ENCODE measurements around the gene TNRC6C. TPM values are rescaled to one million over a fixed set of nuclear protein-coding genes. Genes with fewer than 3 reads are reported as not detected.

The TNRC6C gene
- total and polyA plus RNA-seq, 2 experiments from 2014 or later: 10.1 to 16.6 TPM

- H3K9me3 Mint-ChIP-seq: no peaks in the 10 kb centered on the region
- H3K4me1 Mint-ChIP-seq: peaks cover 11% of the 10 kb centered on the region
- peak; percentile 57 for DNase-seq (ENCODE audit: low spot score)
- H3K27me3 Mint-ChIP-seq (ENCODE audit: insufficient read depth, low read depth, poor library complexity): peaks cover 20% of the 10 kb centered on the region
- no peaks in the 10 kb centered on the region for H3K36me3 Mint-ChIP-seq (ENCODE audit: low read depth)
- H3K36me3 ChIP-seq (ENCODE audit: insufficient read depth): no peaks in the 10 kb centered on the region
- no peaks in the 10 kb centered on the region for H3K79me2 ChIP-seq (replicated peaks; ENCODE audit: insufficient read depth)
- H3K27ac ChIP-seq (ENCODE audit: low read depth): no peak overlapping the region
- H3K4me3 Mint-ChIP-seq: no peak overlapping the region
- H3K27ac Mint-ChIP-seq: no peak overlapping the region
- no peak overlapping the region for H3K4me2 ChIP-seq
- no peak for TF ChIP-seq ZNF114 (CRISPR knock-in tag; IDR thresholded peaks at IDR 0.05)
- TF ChIP-seq, protein P1, sequence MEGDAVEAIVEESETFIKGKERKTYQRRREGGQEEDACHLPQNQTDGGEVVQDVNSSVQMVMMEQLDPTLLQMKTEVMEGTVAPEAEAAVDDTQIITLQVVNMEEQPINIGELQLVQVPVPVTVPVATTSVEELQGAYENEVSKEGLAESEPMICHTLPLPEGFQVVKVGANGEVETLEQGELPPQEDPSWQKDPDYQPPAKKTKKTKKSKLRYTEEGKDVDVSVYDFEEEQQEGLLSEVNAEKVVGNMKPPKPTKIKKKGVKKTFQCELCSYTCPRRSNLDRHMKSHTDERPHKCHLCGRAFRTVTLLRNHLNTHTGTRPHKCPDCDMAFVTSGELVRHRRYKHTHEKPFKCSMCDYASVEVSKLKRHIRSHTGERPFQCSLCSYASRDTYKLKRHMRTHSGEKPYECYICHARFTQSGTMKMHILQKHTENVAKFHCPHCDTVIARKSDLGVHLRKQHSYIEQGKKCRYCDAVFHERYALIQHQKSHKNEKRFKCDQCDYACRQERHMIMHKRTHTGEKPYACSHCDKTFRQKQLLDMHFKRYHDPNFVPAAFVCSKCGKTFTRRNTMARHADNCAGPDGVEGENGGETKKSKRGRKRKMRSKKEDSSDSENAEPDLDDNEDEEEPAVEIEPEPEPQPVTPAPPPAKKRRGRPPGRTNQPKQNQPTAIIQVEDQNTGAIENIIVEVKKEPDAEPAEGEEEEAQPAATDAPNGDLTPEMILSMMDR (conservative IDR thresholded peaks at IDR 0.05; ENCODE audit: low read depth in 2 of 2): peak; percentile 75 to 82
- no peak overlapping the region for H2AFZ ChIP-seq
- no peaks in the 10 kb centered on the region for H3K9me2 ChIP-seq (ENCODE audit: insufficient read depth)
- H3F3A ChIP-seq (replicated peaks; ENCODE audit: low read depth): peaks cover 11% of the 10 kb centered on the region; the same call in 1 of the 2 replicates
- no peak; the same call in 2 of the 3 replicates for ATAC-seq
- H3K4me3 ChIP-seq: no peak overlapping the region
- H3K27me3 ChIP-seq (ENCODE audit: insufficient read depth): peaks cover 13% of the 10 kb centered on the region; the same call in 1 of the 2 replicates
- no peaks in the 10 kb centered on the region for H4K20me1 ChIP-seq (replicated peaks; ENCODE audit: insufficient read depth)
- peaks cover 6% of the 10 kb centered on the region; the same call in 1 of the 2 replicates for H3K4me1 ChIP-seq (ENCODE audit: insufficient read depth)
Measured at GRCh38 chr17:78137392-78138203, 179.1 kb downstream of the TNRC6C start.

- Histone ChIP-seq H3K4me3 (no peak overlapping the region), H3K9me2 (ENCODE audit: insufficient read depth) (no peaks in the 10 kb centered on the region), H3K36me3 (ENCODE audit: insufficient read depth) (no peaks in the 10 kb centered on the region), H3K79me2 (replicated peaks; ENCODE audit: insufficient read depth) (no peaks in the 10 kb centered on the region), H4K20me1 (replicated peaks; ENCODE audit: insufficient read depth) (no peaks in the 10 kb centered on the region), H2AFZ (no peak overlapping the region), H3K27me3 (ENCODE audit: insufficient read depth) (0 out of 2 replicates have a peak, but pooled peaks cover 6% of the 10 kb centered on the region), H3K4me1 (ENCODE audit: insufficient read depth) (peaks cover 5% of the 10 kb centered on the region; the same call in 1 of the 2 replicates), H3K4me2 (no peak overlapping the region), H3K27ac (ENCODE audit: low read depth) (no peak overlapping the region), H3F3A (replicated peaks; ENCODE audit: low read depth) (0 out of 2 replicates have a peak, but pooled peaks cover 10% of the 10 kb centered on the region)
- no peak for TF ChIP-seq CREB1 (CRISPR knock-in tag; IDR thresholded peaks at IDR 0.05; ENCODE audit: low read depth)
- TF ChIP-seq ZNF331 (CRISPR knock-in tag; IDR thresholded peaks at IDR 0.05; ENCODE audit: low read depth): no peak
- TF ChIP-seq, protein P1 (conservative IDR thresholded peaks at IDR 0.05; ENCODE audit: low read depth in 2 of 2): no peak
- TF ChIP-seq NANOG (IDR thresholded peaks at IDR 0.05; ENCODE audit: borderline replicate concordance): no peak
- TF ChIP-seq POLR2AphosphoS5 (IDR thresholded peaks at IDR 0.05; ENCODE audit: low read depth): no peak
- TF ChIP-seq, protein P2, sequence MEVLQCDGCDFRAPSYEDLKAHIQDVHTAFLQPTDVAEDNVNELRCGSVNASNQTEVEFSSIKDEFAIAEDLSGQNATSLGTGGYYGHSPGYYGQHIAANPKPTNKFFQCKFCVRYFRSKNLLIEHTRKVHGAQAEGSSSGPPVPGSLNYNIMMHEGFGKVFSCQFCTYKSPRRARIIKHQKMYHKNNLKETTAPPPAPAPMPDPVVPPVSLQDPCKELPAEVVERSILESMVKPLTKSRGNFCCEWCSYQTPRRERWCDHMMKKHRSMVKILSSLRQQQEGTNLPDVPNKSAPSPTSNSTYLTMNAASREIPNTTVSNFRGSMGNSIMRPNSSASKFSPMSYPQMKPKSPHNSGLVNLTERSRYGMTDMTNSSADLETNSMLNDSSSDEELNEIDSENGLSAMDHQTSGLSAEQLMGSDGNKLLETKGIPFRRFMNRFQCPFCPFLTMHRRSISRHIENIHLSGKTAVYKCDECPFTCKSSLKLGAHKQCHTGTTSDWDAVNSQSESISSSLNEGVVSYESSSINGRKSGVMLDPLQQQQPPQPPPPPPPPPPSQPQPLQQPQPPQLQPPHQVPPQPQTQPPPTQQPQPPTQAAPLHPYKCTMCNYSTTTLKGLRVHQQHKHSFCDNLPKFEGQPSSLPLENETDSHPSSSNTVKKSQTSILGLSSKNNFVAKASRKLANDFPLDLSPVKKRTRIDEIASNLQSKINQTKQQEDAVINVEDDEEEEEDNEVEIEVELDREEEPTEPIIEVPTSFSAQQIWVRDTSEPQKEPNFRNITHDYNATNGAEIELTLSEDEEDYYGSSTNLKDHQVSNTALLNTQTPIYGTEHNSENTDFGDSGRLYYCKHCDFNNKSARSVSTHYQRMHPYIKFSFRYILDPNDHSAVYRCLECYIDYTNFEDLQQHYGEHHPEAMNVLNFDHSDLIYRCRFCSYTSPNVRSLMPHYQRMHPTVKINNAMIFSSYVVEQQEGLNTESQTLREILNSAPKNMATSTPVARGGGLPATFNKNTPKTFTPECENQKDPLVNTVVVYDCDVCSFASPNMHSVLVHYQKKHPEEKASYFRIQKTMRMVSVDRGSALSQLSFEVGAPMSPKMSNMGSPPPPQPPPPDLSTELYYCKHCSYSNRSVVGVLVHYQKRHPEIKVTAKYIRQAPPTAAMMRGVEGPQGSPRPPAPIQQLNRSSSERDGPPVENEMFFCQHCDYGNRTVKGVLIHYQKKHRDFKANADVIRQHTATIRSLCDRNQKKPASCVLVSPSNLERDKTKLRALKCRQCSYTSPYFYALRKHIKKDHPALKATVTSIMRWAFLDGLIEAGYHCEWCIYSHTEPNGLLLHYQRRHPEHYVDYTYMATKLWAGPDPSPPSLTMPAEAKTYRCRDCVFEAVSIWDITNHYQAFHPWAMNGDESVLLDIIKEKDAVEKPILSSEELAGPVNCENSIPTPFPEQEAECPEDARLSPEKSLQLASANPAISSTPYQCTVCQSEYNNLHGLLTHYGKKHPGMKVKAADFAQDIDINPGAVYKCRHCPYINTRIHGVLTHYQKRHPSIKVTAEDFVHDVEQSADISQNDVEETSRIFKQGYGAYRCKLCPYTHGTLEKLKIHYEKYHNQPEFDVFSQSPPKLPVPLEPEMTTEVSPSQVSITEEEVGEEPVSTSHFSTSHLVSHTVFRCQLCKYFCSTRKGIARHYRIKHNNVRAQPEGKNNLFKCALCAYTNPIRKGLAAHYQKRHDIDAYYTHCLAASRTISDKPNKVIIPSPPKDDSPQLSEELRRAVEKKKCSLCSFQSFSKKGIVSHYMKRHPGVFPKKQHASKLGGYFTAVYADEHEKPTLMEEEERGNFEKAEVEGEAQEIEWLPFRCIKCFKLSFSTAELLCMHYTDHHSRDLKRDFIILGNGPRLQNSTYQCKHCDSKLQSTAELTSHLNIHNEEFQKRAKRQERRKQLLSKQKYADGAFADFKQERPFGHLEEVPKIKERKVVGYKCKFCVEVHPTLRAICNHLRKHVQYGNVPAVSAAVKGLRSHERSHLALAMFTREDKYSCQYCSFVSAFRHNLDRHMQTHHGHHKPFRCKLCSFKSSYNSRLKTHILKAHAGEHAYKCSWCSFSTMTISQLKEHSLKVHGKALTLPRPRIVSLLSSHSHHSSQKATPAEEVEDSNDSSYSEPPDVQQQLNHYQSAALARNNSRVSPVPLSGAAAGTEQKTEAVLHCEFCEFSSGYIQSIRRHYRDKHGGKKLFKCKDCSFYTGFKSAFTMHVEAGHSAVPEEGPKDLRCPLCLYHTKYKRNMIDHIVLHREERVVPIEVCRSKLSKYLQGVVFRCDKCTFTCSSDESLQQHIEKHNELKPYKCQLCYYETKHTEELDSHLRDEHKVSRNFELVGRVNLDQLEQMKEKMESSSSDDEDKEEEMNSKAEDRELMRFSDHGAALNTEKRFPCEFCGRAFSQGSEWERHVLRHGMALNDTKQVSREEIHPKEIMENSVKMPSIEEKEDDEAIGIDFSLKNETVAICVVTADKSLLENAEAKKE (CRISPR knock-in tag; IDR thresholded peaks at IDR 0.05): no peak
- TF ChIP-seq STAT1 (IDR thresholded peaks at IDR 0.05; ENCODE audit: unreplicated experiment): no peak
- peaks cover 11% of the 10 kb centered on the region for H3K27me3 Mint-ChIP-seq (ENCODE audit: insufficient read depth, low read depth, poor library complexity)
- ATAC-seq (no peak), DNase-seq (ENCODE audit: low spot score) (no peak)
- H3K4me1 Mint-ChIP-seq: peaks cover 11% of the 10 kb centered on the region
- H3K9me3 Mint-ChIP-seq: no peaks in the 10 kb centered on the region
- no peaks in the 10 kb centered on the region for H3K36me3 Mint-ChIP-seq (ENCODE audit: low read depth)
- no peak overlapping the region for H3K4me3 Mint-ChIP-seq
- H3K27ac Mint-ChIP-seq: no peak overlapping the region
Measured at GRCh38 chr17:78138204-78139060, 179.9 kb downstream of the TNRC6C start.

Data from GM23338 (cell line).